Stimulated activated CD8-positive, alpha-beta memory T cell treated with anti-CD3 and anti-CD28 coated beads, Interleukin-2, amount 100 ng/mL, for 48 hours (primary cell): ENCODE measurements around the gene VSTM2B.
"Not testable (repeated sequence)": the region's sequence is repeated elsewhere in the genome, so short reads cannot be mapped to it uniquely, and the experiment has no call there.

ENCODE experiments used
- DNase-seq, 2 donors: peaks; one replicate each; pipeline ENCODE4 v3.0.0-alpha.2; 2020; ENCODE audit warnings: low read depth in 2 of 2

VSTM2B gene

DNA sequence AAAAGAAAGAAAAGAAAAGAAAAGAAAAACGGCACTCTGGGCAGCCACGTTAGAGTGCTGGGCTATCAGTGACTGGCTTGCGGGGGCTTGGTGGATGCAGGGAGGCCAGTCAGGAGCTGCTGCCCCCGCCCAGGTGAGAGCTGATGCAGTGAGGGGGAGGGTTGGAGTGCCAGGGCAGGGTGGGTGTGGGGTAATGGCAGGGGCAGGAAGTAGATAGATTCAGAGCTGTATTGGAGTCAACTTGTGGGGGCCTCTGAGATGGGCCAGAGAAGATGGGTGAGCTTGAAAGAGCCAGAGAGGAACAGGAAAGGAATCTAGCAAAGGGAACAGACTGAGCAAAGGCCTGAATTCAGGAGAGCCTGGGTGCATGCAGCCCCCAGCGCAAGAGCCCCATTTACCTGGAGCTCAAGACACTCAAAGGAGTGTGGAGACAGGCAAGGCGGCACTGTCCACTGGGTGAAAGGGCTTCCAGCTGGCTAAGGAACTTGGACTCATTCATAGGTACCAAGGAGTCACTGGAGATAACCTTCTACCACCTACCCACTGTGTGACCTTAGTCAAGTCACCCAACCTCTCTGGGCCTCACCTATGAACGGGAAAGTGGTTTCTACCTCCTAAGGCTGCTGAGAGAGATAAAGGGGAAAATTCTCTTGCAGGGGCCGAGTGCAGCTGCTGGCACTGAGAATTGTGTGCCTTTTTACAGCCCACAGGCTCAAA, 20.2 kb downstream of the VSTM2B start:
- no peak for DNase-seq

- no peak for DNase-seq
Measured at GRCh38 chr19:29546583-29547190, 20.9 kb downstream of the VSTM2B start.

- no peak for DNase-seq
Measured at GRCh38 chr19:29547361-29547960, 21.7 kb downstream of the VSTM2B start.

GRCh38 chr19:29547981-29548380, 22.2 kb downstream of the VSTM2B start:
- no peak for DNase-seq

- DNase-seq: no peak
Measured at GRCh38 chr19:29548483-29549085, 22.8 kb downstream of the VSTM2B start.

- DNase-seq: no peak
Measured at GRCh38 chr19:29549105-29550070, 23.6 kb downstream of the VSTM2B start.

GRCh38 chr19:29550896-29551295, 25.1 kb downstream of the VSTM2B start:
- DNase-seq: no peak

DNA sequence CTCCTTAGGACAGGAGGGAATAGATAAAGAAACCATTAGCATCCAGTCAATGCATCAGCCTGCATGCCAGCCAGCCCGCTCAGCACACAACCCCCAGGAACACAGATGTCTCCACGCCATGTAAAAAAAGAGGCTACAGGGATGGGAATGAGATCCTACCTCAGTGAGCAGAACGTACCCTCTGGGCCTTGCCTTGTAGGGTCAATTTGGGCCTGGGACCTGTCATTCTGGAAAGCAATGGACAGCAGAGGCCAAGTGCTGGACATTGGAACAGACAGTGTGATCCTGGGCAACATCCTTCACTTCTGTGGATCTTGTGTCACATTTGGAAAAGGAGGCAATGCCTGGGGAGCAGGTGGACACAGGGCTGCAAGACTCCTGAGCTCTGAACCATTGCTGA, 26.0 kb downstream of the VSTM2B start:
- no peak for DNase-seq

GRCh38 chr19:29552454-29553280, 26.9 kb downstream of the VSTM2B start:
- no peak for DNase-seq

- DNase-seq: no peak
Measured at GRCh38 chr19:29554149-29554548, 28.4 kb downstream of the VSTM2B start.

GRCh38 chr19:29559110-29559509, 33.3 kb downstream of the VSTM2B start:
- DNase-seq: not testable (repeated sequence)

DNA sequence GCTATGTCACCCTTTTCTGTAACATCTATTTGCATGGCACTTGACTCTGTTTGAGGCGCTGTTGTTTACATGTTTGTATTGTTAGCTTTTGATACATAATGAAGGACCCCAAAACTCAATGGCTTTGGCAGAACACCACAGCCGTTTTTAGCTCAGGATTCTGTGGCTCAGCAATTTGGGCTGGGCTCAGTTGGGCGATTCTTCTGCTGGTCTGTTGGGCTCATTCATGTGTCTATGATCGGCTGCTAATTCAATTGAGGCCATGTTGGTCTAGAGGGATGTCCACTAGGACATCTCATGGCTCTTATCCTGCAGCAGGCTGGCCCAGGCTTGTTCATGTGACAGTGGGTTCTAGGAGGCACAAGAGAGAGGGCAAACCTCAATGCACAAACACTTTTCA, 33.9 kb downstream of the VSTM2B start:
- DNase-seq: no peak

GRCh38 chr19:29560313-29561075, 34.7 kb downstream of the VSTM2B start:
- DNase-seq: no peak

- DNase-seq: no peak
Measured at GRCh38 chr19:29561601-29562000, 35.8 kb downstream of the VSTM2B start.

DNA sequence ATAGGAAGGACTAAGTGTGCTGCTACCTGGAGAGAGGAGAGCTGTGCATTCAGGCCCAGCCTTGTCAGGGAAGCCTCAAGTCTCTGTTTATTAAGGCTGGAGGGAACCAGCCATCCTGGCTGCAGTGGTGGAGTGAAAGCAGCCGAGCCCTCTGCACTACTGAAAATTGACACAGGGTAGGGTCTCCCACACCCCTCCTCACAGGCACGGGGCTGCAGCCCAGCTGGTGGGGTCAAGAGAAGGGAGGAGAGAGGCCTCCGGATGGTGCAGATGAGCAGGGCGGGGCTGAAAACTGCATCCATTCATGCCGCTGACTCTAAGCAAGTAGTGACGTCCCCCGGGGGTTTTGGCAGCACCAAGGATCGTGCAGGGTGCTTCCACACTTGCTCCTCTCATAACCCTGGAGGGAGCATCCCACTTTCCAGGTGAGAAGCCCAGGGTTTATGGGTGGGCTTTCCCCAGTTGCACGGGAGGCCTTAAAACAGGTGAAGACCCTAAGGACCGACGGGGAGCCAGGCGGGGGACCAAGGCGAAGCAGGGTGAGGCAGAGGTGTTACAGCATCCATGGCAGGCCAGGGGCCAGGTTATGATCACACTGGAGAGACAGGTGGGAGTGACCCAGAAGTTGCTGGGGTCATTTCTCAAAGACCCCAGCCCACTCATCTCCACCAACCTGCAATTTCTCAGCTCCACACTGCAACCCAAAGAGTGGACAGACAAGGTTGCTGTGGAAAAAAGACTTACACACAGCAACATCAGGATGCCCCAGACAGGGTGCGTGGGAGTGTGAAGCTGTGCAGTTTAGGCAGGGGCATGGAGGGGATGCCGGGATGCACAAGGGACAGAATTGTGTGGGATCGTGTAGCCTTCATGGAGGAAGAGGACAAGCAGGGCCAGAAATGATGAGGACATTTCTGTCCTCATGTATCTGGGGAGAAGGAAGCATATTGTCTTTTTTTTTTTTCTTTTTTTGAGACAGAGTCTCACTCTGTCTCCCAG, 36.8 kb downstream of the VSTM2B start:
- DNase-seq: no peak

DNA sequence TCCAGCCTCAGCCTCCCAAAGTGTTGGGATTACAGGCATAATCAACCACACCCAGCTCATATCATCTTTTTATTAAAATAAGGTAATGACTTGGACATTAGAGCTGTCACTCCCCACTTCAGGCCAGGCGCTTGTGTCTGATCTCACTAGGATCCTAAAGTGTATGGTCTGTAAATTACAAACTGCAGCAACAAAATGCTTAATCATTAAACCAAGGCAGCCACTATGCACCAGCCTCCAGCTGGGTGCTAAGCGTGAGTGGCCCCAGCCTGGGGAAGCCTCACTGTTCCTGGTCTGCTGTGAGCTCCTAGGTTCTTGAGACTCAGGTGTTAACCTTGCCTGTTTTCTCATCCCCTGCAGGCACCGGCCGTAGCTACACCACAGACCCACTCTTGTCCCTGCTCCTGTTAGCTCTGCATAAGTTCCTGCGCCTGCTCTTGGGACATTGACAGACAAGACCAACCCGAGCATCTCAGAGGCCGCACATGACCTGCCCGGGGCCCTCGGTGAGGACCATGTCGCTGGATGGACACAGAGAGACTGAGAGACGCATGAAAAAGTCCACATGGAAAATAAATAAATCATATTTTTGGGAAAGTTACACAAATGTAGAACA, 37.8 kb downstream of the VSTM2B start:
- DNase-seq: no peak

GRCh38 chr19:29564574-29565005, 38.8 kb downstream of the VSTM2B start:
- no peak for DNase-seq

DNA sequence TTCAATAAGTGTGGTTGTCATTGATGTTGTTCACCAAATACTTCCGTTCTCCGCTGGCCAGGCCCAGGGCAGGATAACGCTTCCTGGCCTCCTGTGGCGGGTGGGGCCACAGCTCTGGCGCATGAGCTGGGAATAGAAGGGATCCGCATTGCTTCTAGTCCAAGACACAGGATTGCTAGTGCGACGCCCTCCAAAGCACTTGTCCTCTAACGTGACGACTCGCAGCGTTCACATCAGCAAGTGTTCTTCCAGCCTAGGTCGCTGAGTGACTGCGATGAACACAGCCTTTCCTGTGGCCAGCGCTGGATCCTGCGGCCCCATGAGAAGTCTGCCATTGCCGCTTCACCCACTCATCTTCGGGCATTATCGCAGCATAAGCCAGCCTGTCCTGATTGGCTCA, 39.4 kb downstream of the VSTM2B start:
- DNase-seq: no peak
